Measurements from ENCODE around the gene ERBIN. TPM values are rescaled to one million over a fixed set of nuclear protein-coding genes. Genes with fewer than 3 reads are reported as not detected.

Gene ERBIN
- total and polyA plus RNA-seq, 2 experiments from 2014 or later = 15.6 to 26.4 TPM

DNA sequence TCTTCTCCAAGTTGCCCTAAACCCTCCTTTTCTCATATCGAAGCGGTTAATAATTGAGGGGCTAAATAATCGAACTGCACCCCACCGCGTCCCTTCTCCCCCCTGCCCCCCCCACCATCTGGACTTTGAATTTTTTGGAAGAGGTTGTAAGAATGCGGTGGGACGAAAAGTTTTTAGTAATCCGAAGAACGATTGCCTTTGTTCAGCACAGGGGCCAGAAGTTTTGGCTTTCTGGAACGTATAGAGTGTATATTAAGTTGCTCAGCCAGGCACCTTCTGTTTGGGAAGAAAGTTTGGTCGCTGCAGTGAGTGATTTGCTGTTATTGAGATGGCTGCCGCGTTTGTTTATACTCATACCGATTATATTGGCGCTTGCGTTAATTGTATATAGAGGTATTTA lies 518 bp downstream of the ERBIN start:
- Mint-ChIP-seq H3K27me3 (ENCODE audit: insufficient read depth, low read depth, poor library complexity) (peaks cover 18% of the 10 kb centered on the region), H3K4me3 (peak overlapping the region; percentile 95), H3K4me1 (peaks cover 22% of the 10 kb centered on the region), H3K27ac (peak overlapping the region; percentile 97), H3K9me3 (no peaks in the 10 kb centered on the region; the same call in 2 of the 3 replicates), H3K36me3 (ENCODE audit: low read depth) (peaks cover 7% of the 10 kb centered on the region; the same call in 2 of the 3 replicates)
- Histone ChIP-seq H3K79me2 (replicated peaks; ENCODE audit: insufficient read depth) (peaks cover 56% of the 10 kb centered on the region), H3K4me3 (peak overlapping the region; percentile 85), H4K20me1 (replicated peaks; ENCODE audit: insufficient read depth) (peaks cover 10% of the 10 kb centered on the region), H3K4me2 (peak overlapping the region; percentile 92), H3K27ac (ENCODE audit: low read depth) (peak overlapping the region; percentile 99), H3F3A (replicated peaks; ENCODE audit: low read depth) (0 out of 2 replicates have a peak, but pooled peaks cover 4% of the 10 kb centered on the region), H2AFZ (peak overlapping the region; percentile 48; the same call in 1 of the 2 replicates), H3K4me1 (ENCODE audit: insufficient read depth) (peaks cover 17% of the 10 kb centered on the region; the same call in 1 of the 2 replicates), H3K27me3 (ENCODE audit: insufficient read depth) (peaks cover 18% of the 10 kb centered on the region), H3K9me2 (ENCODE audit: insufficient read depth) (no peaks in the 10 kb centered on the region), H3K36me3 (ENCODE audit: insufficient read depth) (no peaks in the 10 kb centered on the region)
- ATAC-seq = no peak
- TF ChIP-seq ETS1 (IDR thresholded peaks at IDR 0.05) = no peak
- TF ChIP-seq, protein P1, sequence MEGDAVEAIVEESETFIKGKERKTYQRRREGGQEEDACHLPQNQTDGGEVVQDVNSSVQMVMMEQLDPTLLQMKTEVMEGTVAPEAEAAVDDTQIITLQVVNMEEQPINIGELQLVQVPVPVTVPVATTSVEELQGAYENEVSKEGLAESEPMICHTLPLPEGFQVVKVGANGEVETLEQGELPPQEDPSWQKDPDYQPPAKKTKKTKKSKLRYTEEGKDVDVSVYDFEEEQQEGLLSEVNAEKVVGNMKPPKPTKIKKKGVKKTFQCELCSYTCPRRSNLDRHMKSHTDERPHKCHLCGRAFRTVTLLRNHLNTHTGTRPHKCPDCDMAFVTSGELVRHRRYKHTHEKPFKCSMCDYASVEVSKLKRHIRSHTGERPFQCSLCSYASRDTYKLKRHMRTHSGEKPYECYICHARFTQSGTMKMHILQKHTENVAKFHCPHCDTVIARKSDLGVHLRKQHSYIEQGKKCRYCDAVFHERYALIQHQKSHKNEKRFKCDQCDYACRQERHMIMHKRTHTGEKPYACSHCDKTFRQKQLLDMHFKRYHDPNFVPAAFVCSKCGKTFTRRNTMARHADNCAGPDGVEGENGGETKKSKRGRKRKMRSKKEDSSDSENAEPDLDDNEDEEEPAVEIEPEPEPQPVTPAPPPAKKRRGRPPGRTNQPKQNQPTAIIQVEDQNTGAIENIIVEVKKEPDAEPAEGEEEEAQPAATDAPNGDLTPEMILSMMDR (conservative IDR thresholded peaks at IDR 0.05; ENCODE audit: low read depth in 2 of 2) = no peak
- no peak for TF ChIP-seq EZH2phosphoT487 (IDR thresholded peaks at IDR 0.05; ENCODE audit: unreplicated experiment)
- no peak for TF ChIP-seq CREB1 (CRISPR knock-in tag; IDR thresholded peaks at IDR 0.05; ENCODE audit: low read depth)
- no peak for TF ChIP-seq ZNF331 (CRISPR knock-in tag; IDR thresholded peaks at IDR 0.05; ENCODE audit: low read depth)
- no peak for TF ChIP-seq ZNF114 (CRISPR knock-in tag; IDR thresholded peaks at IDR 0.05)
- TF ChIP-seq, protein P2, sequence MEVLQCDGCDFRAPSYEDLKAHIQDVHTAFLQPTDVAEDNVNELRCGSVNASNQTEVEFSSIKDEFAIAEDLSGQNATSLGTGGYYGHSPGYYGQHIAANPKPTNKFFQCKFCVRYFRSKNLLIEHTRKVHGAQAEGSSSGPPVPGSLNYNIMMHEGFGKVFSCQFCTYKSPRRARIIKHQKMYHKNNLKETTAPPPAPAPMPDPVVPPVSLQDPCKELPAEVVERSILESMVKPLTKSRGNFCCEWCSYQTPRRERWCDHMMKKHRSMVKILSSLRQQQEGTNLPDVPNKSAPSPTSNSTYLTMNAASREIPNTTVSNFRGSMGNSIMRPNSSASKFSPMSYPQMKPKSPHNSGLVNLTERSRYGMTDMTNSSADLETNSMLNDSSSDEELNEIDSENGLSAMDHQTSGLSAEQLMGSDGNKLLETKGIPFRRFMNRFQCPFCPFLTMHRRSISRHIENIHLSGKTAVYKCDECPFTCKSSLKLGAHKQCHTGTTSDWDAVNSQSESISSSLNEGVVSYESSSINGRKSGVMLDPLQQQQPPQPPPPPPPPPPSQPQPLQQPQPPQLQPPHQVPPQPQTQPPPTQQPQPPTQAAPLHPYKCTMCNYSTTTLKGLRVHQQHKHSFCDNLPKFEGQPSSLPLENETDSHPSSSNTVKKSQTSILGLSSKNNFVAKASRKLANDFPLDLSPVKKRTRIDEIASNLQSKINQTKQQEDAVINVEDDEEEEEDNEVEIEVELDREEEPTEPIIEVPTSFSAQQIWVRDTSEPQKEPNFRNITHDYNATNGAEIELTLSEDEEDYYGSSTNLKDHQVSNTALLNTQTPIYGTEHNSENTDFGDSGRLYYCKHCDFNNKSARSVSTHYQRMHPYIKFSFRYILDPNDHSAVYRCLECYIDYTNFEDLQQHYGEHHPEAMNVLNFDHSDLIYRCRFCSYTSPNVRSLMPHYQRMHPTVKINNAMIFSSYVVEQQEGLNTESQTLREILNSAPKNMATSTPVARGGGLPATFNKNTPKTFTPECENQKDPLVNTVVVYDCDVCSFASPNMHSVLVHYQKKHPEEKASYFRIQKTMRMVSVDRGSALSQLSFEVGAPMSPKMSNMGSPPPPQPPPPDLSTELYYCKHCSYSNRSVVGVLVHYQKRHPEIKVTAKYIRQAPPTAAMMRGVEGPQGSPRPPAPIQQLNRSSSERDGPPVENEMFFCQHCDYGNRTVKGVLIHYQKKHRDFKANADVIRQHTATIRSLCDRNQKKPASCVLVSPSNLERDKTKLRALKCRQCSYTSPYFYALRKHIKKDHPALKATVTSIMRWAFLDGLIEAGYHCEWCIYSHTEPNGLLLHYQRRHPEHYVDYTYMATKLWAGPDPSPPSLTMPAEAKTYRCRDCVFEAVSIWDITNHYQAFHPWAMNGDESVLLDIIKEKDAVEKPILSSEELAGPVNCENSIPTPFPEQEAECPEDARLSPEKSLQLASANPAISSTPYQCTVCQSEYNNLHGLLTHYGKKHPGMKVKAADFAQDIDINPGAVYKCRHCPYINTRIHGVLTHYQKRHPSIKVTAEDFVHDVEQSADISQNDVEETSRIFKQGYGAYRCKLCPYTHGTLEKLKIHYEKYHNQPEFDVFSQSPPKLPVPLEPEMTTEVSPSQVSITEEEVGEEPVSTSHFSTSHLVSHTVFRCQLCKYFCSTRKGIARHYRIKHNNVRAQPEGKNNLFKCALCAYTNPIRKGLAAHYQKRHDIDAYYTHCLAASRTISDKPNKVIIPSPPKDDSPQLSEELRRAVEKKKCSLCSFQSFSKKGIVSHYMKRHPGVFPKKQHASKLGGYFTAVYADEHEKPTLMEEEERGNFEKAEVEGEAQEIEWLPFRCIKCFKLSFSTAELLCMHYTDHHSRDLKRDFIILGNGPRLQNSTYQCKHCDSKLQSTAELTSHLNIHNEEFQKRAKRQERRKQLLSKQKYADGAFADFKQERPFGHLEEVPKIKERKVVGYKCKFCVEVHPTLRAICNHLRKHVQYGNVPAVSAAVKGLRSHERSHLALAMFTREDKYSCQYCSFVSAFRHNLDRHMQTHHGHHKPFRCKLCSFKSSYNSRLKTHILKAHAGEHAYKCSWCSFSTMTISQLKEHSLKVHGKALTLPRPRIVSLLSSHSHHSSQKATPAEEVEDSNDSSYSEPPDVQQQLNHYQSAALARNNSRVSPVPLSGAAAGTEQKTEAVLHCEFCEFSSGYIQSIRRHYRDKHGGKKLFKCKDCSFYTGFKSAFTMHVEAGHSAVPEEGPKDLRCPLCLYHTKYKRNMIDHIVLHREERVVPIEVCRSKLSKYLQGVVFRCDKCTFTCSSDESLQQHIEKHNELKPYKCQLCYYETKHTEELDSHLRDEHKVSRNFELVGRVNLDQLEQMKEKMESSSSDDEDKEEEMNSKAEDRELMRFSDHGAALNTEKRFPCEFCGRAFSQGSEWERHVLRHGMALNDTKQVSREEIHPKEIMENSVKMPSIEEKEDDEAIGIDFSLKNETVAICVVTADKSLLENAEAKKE (CRISPR knock-in tag; IDR thresholded peaks at IDR 0.05) = no peak
- TF ChIP-seq, protein P3, sequence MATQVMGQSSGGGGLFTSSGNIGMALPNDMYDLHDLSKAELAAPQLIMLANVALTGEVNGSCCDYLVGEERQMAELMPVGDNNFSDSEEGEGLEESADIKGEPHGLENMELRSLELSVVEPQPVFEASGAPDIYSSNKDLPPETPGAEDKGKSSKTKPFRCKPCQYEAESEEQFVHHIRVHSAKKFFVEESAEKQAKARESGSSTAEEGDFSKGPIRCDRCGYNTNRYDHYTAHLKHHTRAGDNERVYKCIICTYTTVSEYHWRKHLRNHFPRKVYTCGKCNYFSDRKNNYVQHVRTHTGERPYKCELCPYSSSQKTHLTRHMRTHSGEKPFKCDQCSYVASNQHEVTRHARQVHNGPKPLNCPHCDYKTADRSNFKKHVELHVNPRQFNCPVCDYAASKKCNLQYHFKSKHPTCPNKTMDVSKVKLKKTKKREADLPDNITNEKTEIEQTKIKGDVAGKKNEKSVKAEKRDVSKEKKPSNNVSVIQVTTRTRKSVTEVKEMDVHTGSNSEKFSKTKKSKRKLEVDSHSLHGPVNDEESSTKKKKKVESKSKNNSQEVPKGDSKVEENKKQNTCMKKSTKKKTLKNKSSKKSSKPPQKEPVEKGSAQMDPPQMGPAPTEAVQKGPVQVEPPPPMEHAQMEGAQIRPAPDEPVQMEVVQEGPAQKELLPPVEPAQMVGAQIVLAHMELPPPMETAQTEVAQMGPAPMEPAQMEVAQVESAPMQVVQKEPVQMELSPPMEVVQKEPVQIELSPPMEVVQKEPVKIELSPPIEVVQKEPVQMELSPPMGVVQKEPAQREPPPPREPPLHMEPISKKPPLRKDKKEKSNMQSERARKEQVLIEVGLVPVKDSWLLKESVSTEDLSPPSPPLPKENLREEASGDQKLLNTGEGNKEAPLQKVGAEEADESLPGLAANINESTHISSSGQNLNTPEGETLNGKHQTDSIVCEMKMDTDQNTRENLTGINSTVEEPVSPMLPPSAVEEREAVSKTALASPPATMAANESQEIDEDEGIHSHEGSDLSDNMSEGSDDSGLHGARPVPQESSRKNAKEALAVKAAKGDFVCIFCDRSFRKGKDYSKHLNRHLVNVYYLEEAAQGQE (IDR thresholded peaks at IDR 0.05; ENCODE audit: unreplicated experiment) = no peak
- TF ChIP-seq EZH2 (IDR thresholded peaks at IDR 0.05; ENCODE audit: low read depth, unreplicated experiment) = no peak
- no peak for TF ChIP-seq JUNB (IDR thresholded peaks at IDR 0.05; ENCODE audit: unreplicated experiment)
- TF ChIP-seq POLR2AphosphoS5 (IDR thresholded peaks at IDR 0.05; ENCODE audit: low read depth) = no peak
- TF ChIP-seq STAT1 (IDR thresholded peaks at IDR 0.05; ENCODE audit: unreplicated experiment) = no peak
- no peak for TF ChIP-seq NANOG (IDR thresholded peaks at IDR 0.05; ENCODE audit: borderline replicate concordance)
- peak; percentile 20 for DNase-seq (ENCODE audit: low spot score)
